KMS-11 (cell line): ENCODE measurements around the gene THSD1.

ENCODE experiments used
- H2AFZ ChIP-seq: fragments of 200-600 bp; sonication (generic); 2 replicates; pipeline ENCODE4 v1.6.1; 2016; ENCODE audit warnings: antibody characterized with exemption, mixed run types, low read depth
- H3K27ac ChIP-seq: fragments of 200-600 bp; sonication (generic); 2 replicates; pipeline ENCODE4 v1.6.1; 2016; ENCODE audit warnings: mild to moderate bottlenecking, mixed run types
- H3K27me3 ChIP-seq: fragments of 200-600 bp; sonication (generic); 2 replicates; pipeline ENCODE4 v1.6.1; 2017; ENCODE audit warnings: mild to moderate bottlenecking, low read depth, mixed run types, moderate library complexity; ENCODE audit not compliant: insufficient read depth
- H3K36me3 ChIP-seq: fragments of 200-600 bp; sonication (generic); 2 replicates; pipeline ENCODE4 v1.6.1; 2017; ENCODE audit warnings: mild to moderate bottlenecking, mixed run types; ENCODE audit not compliant: insufficient read depth
- H3K4me1 ChIP-seq: fragments of 200-600 bp; sonication (generic); 2 replicates; pipeline ENCODE4 v1.6.1; 2016; ENCODE audit warnings: mild to moderate bottlenecking, low read depth, mixed run types; ENCODE audit not compliant: poor library complexity, severe bottlenecking
- H3K4me2 ChIP-seq: fragments of 200-600 bp; sonication (generic); 2 replicates; pipeline ENCODE4 v1.7.0; 2016; ENCODE audit warnings: mild to moderate bottlenecking, mixed run types
- H3K4me3 ChIP-seq: fragments of 200-600 bp; sonication (generic); IDR thresholded peaks from 2 replicates; pipeline ENCODE4 v1.6.1; 2017; ENCODE audit warnings: low read depth, low read length, mixed read lengths; ENCODE audit not compliant: insufficient read depth
- H3K79me2 ChIP-seq: fragments of 200-600 bp; sonication (generic); 2 replicates; pipeline ENCODE4 v1.6.1; 2016; ENCODE audit warnings: low read depth, mixed run types; ENCODE audit not compliant: insufficient read depth
- H3K9ac ChIP-seq: fragments of 200-600 bp; sonication (generic); 2 replicates; pipeline ENCODE4 v1.6.1; 2016; ENCODE audit warnings: mild to moderate bottlenecking, mixed run types
- H4K20me1 ChIP-seq: fragments of 200-600 bp; sonication (generic); 2 replicates; pipeline ENCODE4 v1.6.1; 2016; ENCODE audit warnings: mild to moderate bottlenecking, mixed run types; ENCODE audit not compliant: insufficient read depth
- TF ChIP-seq, protein P1 (sequence below): fragments of 200-600 bp; sonication (generic); conservative IDR thresholded peaks from 2 replicates; pipeline ENCODE4 v1.6.1; 2017; ENCODE audit warnings: low read depth, mild to moderate bottlenecking, antibody characterized with exemption, low read length, moderate library complexity, mixed read lengths

The THSD1 gene

GRCh38 chr13:52395704-52396103 lies 10.3 kb downstream of the THSD1 start:
- TF ChIP-seq, protein P1, sequence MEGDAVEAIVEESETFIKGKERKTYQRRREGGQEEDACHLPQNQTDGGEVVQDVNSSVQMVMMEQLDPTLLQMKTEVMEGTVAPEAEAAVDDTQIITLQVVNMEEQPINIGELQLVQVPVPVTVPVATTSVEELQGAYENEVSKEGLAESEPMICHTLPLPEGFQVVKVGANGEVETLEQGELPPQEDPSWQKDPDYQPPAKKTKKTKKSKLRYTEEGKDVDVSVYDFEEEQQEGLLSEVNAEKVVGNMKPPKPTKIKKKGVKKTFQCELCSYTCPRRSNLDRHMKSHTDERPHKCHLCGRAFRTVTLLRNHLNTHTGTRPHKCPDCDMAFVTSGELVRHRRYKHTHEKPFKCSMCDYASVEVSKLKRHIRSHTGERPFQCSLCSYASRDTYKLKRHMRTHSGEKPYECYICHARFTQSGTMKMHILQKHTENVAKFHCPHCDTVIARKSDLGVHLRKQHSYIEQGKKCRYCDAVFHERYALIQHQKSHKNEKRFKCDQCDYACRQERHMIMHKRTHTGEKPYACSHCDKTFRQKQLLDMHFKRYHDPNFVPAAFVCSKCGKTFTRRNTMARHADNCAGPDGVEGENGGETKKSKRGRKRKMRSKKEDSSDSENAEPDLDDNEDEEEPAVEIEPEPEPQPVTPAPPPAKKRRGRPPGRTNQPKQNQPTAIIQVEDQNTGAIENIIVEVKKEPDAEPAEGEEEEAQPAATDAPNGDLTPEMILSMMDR: no peak
- no peaks in the 10 kb centered on the region for H3K27me3 ChIP-seq
- no peak overlapping the region for H3K4me2 ChIP-seq
- no peak overlapping the region for H3K27ac ChIP-seq
- H3K4me1 ChIP-seq: no peaks in the 10 kb centered on the region
- no peaks in the 10 kb centered on the region for H3K79me2 ChIP-seq
- H2AFZ ChIP-seq: no peak overlapping the region
- no peak overlapping the region for H3K4me3 ChIP-seq
- H4K20me1 ChIP-seq: no peaks in the 10 kb centered on the region
- no peaks in the 10 kb centered on the region for H3K36me3 ChIP-seq
- no peak overlapping the region for H3K9ac ChIP-seq

DNA sequence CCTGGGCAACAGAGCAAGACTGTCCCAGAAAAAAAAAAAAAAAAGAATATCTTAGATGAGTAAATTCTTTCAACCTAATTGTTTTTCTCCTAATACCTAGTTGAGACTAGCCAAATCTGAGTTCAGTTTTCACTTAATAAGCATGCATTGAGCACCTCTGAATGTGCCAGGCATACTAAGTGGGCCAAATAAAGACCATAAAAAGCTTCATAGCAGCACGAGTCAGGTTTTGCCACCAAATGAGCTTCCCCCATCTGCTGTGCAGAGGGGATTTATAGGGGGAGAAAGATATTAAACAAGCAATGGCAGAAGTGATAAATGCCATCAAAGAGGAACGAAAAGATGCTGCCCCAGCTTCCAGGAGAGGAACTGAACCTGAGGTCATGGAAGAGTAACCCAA lies 11.4 kb downstream of the THSD1 start:
- Histone ChIP-seq H3K4me3 (no peak overlapping the region), H3K9ac (no peak overlapping the region), H3K27ac (no peak overlapping the region), H2AFZ (no peak overlapping the region), H3K4me1 (no peaks in the 10 kb centered on the region), H3K79me2 (no peaks in the 10 kb centered on the region), H3K4me2 (no peak overlapping the region), H3K27me3 (no peaks in the 10 kb centered on the region), H3K36me3 (no peaks in the 10 kb centered on the region), H4K20me1 (no peaks in the 10 kb centered on the region)
- TF ChIP-seq, protein P1: no peak

- H3K27me3 ChIP-seq: no peaks in the 10 kb centered on the region
- H3K4me3 ChIP-seq: no peak overlapping the region
- H2AFZ ChIP-seq: no peak overlapping the region
- no peaks in the 10 kb centered on the region for H3K4me1 ChIP-seq
- no peaks in the 10 kb centered on the region for H3K79me2 ChIP-seq
- H3K9ac ChIP-seq: no peak overlapping the region
- TF ChIP-seq, protein P1: no peak
- no peak overlapping the region for H3K27ac ChIP-seq
- no peak overlapping the region for H3K4me2 ChIP-seq
- H3K36me3 ChIP-seq: no peaks in the 10 kb centered on the region
- no peaks in the 10 kb centered on the region for H4K20me1 ChIP-seq
These were observed 12.2 kb downstream of the THSD1 start for GRCh38 chr13:52393572-52394357.

DNA sequence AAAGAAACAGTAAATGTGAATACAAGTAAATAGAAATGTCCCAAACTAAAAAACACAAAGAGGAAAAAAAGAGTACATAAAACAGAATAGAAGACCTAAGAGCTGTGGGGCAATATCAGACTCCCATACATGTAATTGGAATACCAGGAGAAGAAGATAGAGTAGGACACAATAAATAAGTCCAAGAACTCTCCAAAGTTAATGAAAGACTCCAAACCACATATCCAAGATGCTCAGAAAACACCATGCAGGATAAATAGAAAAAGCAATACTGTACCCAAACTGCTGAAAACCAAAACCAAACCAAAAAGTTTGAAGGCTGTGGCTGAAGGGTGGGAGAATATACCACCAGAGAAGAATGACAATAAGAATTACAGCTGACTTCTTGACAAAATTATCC lies 18.3 kb downstream of the THSD1 start:
- no peak overlapping the region for H3K4me3 ChIP-seq
- H3K27ac ChIP-seq: no peak overlapping the region
- H4K20me1 ChIP-seq: no peaks in the 10 kb centered on the region
- H3K27me3 ChIP-seq: no peaks in the 10 kb centered on the region
- no peaks in the 10 kb centered on the region for H3K79me2 ChIP-seq
- no peak overlapping the region for H2AFZ ChIP-seq
- no peaks in the 10 kb centered on the region for H3K4me1 ChIP-seq
- TF ChIP-seq, protein P1: no peak
- H3K4me2 ChIP-seq: no peak overlapping the region
- H3K36me3 ChIP-seq: no peaks in the 10 kb centered on the region
- no peak overlapping the region for H3K9ac ChIP-seq
